K562 (cell line): ENCODE results near the gene JUN. TPM values are rescaled to one million over a fixed set of nuclear protein-coding genes. Genes with fewer than 3 reads are reported as not detected.

ENCODE experiments used
- ATAC-seq: fragments of 200-7000 bp; cut with Tn5 transposase; 3 replicates; pipeline ENCODE4 v1.9.1; 2020; ENCODE audit warnings: moderate library complexity
- BruUV-seq: library from RNA; stranded (reverse); fragments of 400-500 nt; replicated peaks from 2 replicates; lab custom pipeline; 2021; lab: Mats Ljungman, UMichigan
- CTCF ChIA-PET: fragments of 300-600 bp; formaldehyde crosslinking; extraction: SDS; loops from one replicate; lab custom pipeline; 2021; ENCODE audit warnings: low intra/inter-chr PET ratio; lab: Yijun Ruan, JAX
- POLR2A ChIA-PET: fragments of 300-600, 350-650 bp; sonication (Branson Sonifier 250); formaldehyde crosslinking; extraction: SDS; loops from one replicate; lab custom pipeline; 2021; ENCODE audit warnings: antibody characterized with exemption, inconsistent platforms; lab: Yijun Ruan, JAX
- DNase-seq, 4 experiments: peaks; one replicate each; pipeline versions ENCODE4 v3.0.0 to v3.0.0-alpha.2; 2011 to 2018; ENCODE audit warnings: low spot score in 3 of 4, mixed read lengths in 3 of 4; ENCODE audit errors: extremely low read depth in 1 of 4
- FAIRE-seq: peaks from 2 replicates; lab custom pipeline; 2011; peaks lifted over from hg19 to GRCh38; lab: Jason Lieb, UNC
- H2AFZ ChIP-seq: 2 replicates; pipeline ENCODE4 v1.6.0; 2011; ENCODE audit warnings: low read depth, low read length, control low read depth, inconsistent platforms
- H3K27ac ChIP-seq: fragments of 200-600 bp; 3 replicates; pipeline ENCODE4 v1.8.0; 2011; ENCODE audit warnings: low read depth, mild to moderate bottlenecking, control low read depth, inconsistent platforms, low read length, moderate library complexity, mixed read lengths; ENCODE audit errors: extremely low read depth
- H3K27me3 ChIP-seq, 2 experiments: fragments of 300-600 bp in 1 of 2; 2 replicates in 1 of 2; 3 replicates in 1 of 2; pipeline versions ENCODE4 v1.6.0 to v1.8.0; 2011; ENCODE audit warnings: inconsistent platforms in 2 of 2, low read length in 2 of 2, mild to moderate bottlenecking in 1 of 2, mixed read lengths in 1 of 2, moderate library complexity in 1 of 2; ENCODE audit not compliant: control insufficient read depth in 2 of 2, insufficient read depth in 2 of 2
- H3K36me3 ChIP-seq: fragments of 300-600 bp; 3 replicates; pipeline ENCODE4 v1.8.0; 2011; ENCODE audit warnings: mild to moderate bottlenecking, low read length, inconsistent platforms; ENCODE audit not compliant: control insufficient read depth, insufficient read depth
- H3K4me1 ChIP-seq, 2 experiments: fragments of 200-600 bp in 1 of 2; replicated peaks in 1 of 2; 2 replicates in 1 of 2; 3 replicates in 1 of 2; pipeline versions ENCODE4 v1.5.1 to v1.8.0; 2011; ENCODE audit warnings: inconsistent platforms in 2 of 2, low read length in 2 of 2, mild to moderate bottlenecking in 1 of 2, mixed read lengths in 1 of 2, moderate library complexity in 1 of 2; ENCODE audit not compliant: control insufficient read depth in 2 of 2, insufficient read depth in 2 of 2
- H3K4me2 ChIP-seq: 2 replicates; pipeline ENCODE4 v1.6.1; 2011; ENCODE audit warnings: low read length, control low read depth, inconsistent platforms, mixed read lengths; ENCODE audit not compliant: insufficient read depth
- H3K4me3 ChIP-seq: fragments of 200-600 bp; sonication (generic), shearing (Covaris generic); 2 replicates; pipeline ENCODE4 v1.5.1; 2016; ENCODE audit warnings: control low read depth, inconsistent platforms
- H3K79me2 ChIP-seq: fragments of 200-600 bp; 3 replicates; pipeline ENCODE4 v1.8.0; 2011; ENCODE audit warnings: low read length, inconsistent platforms; ENCODE audit not compliant: control insufficient read depth, insufficient read depth
- H3K9ac ChIP-seq, 2 experiments: 2 replicates each; pipeline versions ENCODE4 v1.6.0 to v1.6.1; 2011; ENCODE audit warnings: low read depth in 2 of 2, low read length in 2 of 2, control low read depth in 1 of 2, inconsistent platforms in 1 of 2, mild to moderate bottlenecking in 1 of 2, mixed read lengths in 1 of 2; ENCODE audit not compliant: insufficient read depth in 1 of 2
- H3K9me1 ChIP-seq: one replicate; pipeline ENCODE4 v1.6.0; 2011; ENCODE audit warnings: inconsistent platforms, mild to moderate bottlenecking, low read length, moderate library complexity; ENCODE audit not compliant: control insufficient read depth, insufficient read depth
- H3K9me3 ChIP-seq: replicated peaks from 2 replicates; pipeline ENCODE4 v1.5.1; 2011; ENCODE audit warnings: low read depth, low read length, inconsistent platforms; ENCODE audit not compliant: control insufficient read depth, insufficient read depth
- H4K20me1 ChIP-seq: replicated peaks from 2 replicates; pipeline ENCODE4 v1.6.1; 2011; ENCODE audit warnings: low read length, inconsistent platforms, mixed read lengths; ENCODE audit not compliant: control insufficient read depth, insufficient read depth
- BCLAF1 ChIP-seq, 2 experiments: fragments of 450-650 bp in 1 of 2; IDR thresholded peaks; 2 replicates each; pipeline ENCODE4 v1.6.1; 2011 to 2017; ENCODE audit warnings: low read depth in 2 of 2, antibody characterized with exemption in 1 of 2, borderline replicate concordance in 1 of 2, low read length in 1 of 2, mild to moderate bottlenecking in 1 of 2, mixed read lengths in 1 of 2; ENCODE audit not compliant: control insufficient read depth in 1 of 2
- GABPB2 ChIP-seq: fragments of 250-450 bp; sonication (Bioruptor Pico); conservative IDR thresholded peaks from 2 replicates; pipeline ENCODE4 v1.5.1; 2021; ENCODE audit warnings: mild to moderate bottlenecking
- KDM5B ChIP-seq: fragments of 200-600 bp; sonication (generic); IDR thresholded peaks from 2 replicates; pipeline ENCODE4 v1.6.1; 2012; ENCODE audit warnings: low read depth, mild to moderate bottlenecking, moderate library complexity, low read length, control low read depth, inconsistent platforms; ENCODE audit not compliant: insufficient replicate concordance
- MTA3 ChIP-seq: fragments of 450-650 bp; formaldehyde crosslinking; IDR thresholded peaks from 2 replicates; pipeline ENCODE4 v1.6.1; 2017; ENCODE audit warnings: mild to moderate bottlenecking, borderline replicate concordance
- POLR2A ChIP-seq: fragments of 450-650 bp; conservative IDR thresholded peaks from 2 replicates; pipeline ENCODE4 v1.6.1; 2016
- POLR2G ChIP-seq: fragments of 200-400 bp; formaldehyde crosslinking; IDR thresholded peaks from 2 replicates; pipeline ENCODE4 v1.6.1; 2017; ENCODE audit warnings: low read depth, mild to moderate bottlenecking, antibody characterized with exemption, low read length, moderate library complexity
- SIRT6 ChIP-seq: IDR thresholded peaks from one replicate; pipeline ENCODE4 v1.6.1; 2012; ENCODE audit warnings: low read depth, mild to moderate bottlenecking, control low read depth, inconsistent platforms, low read length, moderate library complexity
- SMAD3 ChIP-seq: fragments of 450-650 bp; formaldehyde crosslinking; conservative IDR thresholded peaks from 2 replicates; pipeline ENCODE4 v1.4.0; 2020; ENCODE audit warnings: mild to moderate bottlenecking
- ZC3H4 ChIP-seq: sonication (generic); formaldehyde crosslinking; IDR thresholded peaks from 2 replicates; pipeline ENCODE4 v1.9.0; 2021; ENCODE audit warnings: missing genetic modification reagents, borderline replicate concordance
- WGBS: fragments of 100-300 bp; shearing (Covaris generic); methylation state at CpG from one replicate; pipeline ENCODE4 v1.1.6; 2016; ENCODE audit warnings: low coverage, mixed read lengths; ENCODE audit not compliant: insufficient coverage; ENCODE audit errors: missing lambda C conversion rate; 5-methylcytosine and 5-hydroxymethylcytosine counted together
- in situ Hi-C: fragments of 300-500 bp; cut with MboI; formaldehyde crosslinking; loops from 4 replicates; pipeline ENCODE4 v1.15.0; 2018; ENCODE audit warnings: inconsistent platforms, mixed read lengths
- intact Hi-C: fragments of 100-400 bp; cut with micrococcal nuclease; formaldehyde crosslinking; loops from 2 replicates; pipeline ENCODE4 v1.14.2; 2022
- polyA plus RNA-seq, 8 experiments: library from polyadenylated mRNA; depleted of rRNA in 4 of 8; stranded (reverse) in 5 of 8; unstranded in 3 of 8; fragments of >200 nt; fragmentation: Nextera tagmentation in 2 of 8; fragmentation: Illumina TruSeq in 1 of 8; extraction: Ambion mirVana in 2 of 8; extraction: Trizol in 1 of 8; gene quantifications; 2 replicates each; pipeline versions ENCODE4 v1.2.1 to v1.2.3, GENCODE V29; 2011 to 2014; ENCODE audit warnings: inconsistent platforms in 1 of 8, missing spikeins in 1 of 8
- total RNA-seq, 7 experiments: library from RNA; depleted of rRNA in 6 of 7; stranded (reverse); fragments of >200 nt in 6 of 7; fragmentation: Illumina TruSeq in 2 of 7; extraction: Trizol in 2 of 7; gene quantifications; 2 replicates each; pipeline versions ENCODE4 v1.2.1 to v1.2.3, GENCODE V29; 2011 to 2021; ENCODE audit warnings: low replicate concordance in 1 of 7
- TF ChIP-seq, protein P1 (sequence below): sonication (generic); formaldehyde crosslinking; IDR thresholded peaks from 2 replicates; pipeline ENCODE4 v1.8.0; 2023; ENCODE audit warnings: mild to moderate bottlenecking, missing genetic modification reagents
- TF ChIP-seq, protein P2 (sequence below): fragments of 450-650 bp; formaldehyde crosslinking; conservative IDR thresholded peaks from 2 replicates; pipeline ENCODE4 v1.4.0; 2022; ENCODE audit warnings: mild to moderate bottlenecking, missing genetic modification characterization

The JUN gene
- total and polyA plus RNA-seq, 9 of the 15 experiments (the other 6 are each of a cell fraction or from before 2014, with no cell fraction given) = 0.32 to 23.4 (median 4.0) TPM

DNA sequence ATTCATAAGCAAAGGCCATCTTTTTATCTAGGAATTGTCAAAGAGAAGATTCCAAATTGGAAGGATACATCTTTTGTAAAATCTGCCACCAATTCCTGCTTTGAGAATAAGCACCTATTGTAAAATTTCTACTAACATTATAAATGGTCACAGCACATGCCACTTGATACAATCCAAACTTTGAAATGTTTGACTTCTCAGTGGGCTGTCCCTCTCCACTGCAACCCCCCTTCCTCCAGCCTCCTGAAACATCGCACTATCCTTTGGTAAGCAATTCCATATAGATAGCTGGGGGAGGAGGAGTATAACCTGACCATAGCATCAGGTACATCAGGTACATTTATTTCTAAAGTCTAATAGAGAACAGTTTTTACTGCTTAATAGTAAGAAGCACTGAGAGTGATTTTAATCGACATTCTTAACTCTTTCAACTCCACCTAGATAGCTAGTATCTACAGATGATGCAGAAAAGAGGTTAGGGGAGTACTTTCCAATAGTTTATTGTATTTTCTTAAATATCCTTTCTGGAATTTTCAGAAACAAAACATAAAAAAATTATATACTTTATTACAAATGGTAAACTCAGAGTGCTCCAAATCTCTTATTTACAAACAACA lies 2.9 kb downstream of the JUN start:
- peak overlapping the region; percentile 81; the same call in 1 of the 2 replicates for H3K4me3 ChIP-seq
- peak overlapping the region in 1 of 2 experiments; percentile 3; a peak in 1 of 4 replicates for H3K9ac ChIP-seq
- ChIA-PET CTCF (interaction anchor here (1.0 kb wide), 1 partner anchor 41 kb away, joined by 6 read pairs; no protein-coding TSS in a partner anchor), POLR2A (interaction anchor here (0.6 to 2.4 kb wide), 17 partner anchors 8 to 324 kb away, joined by 3 to 18 read pairs (median 3); no protein-coding TSS in a partner anchor)
- no peaks in the 10 kb centered on the region for H3K36me3 ChIP-seq
- in situ Hi-C loops = loop anchor here (10.0 kb wide), 2 partner anchors 104 to 504 kb away; no protein-coding TSS in a partner anchor
- no peak overlapping the region for H2AFZ ChIP-seq
- H4K20me1 ChIP-seq = peaks cover 5% of the 10 kb centered on the region; the same call in 1 of the 2 replicates
- WGBS = 54% methylated on average over 2 of the region's 2 CpGs
- intact Hi-C loops = loop anchor here (5.0 to 10.0 kb wide), 8 partner anchors 39 to 916 kb away; partner anchors contain the start of gene FGGY
- ATAC-seq (no peak), FAIRE-seq (no peak), DNase-seq (no peak)
- no peaks in the 10 kb centered on the region for H3K9me3 ChIP-seq
- H3K4me1 ChIP-seq = peaks cover 9 to 37% of the 10 kb centered on the region in 2 experiments; a peak in 4 of 5 replicates
- no TSS peak for BruUV-seq
- H3K27ac ChIP-seq = no peak overlapping the region
- H3K27me3 ChIP-seq = no peaks in the 10 kb centered on the region
- no peaks in the 10 kb centered on the region for H3K9me1 ChIP-seq
- H3K79me2 ChIP-seq = peaks cover 21% of the 10 kb centered on the region
- H3K4me2 ChIP-seq = peak overlapping the region; percentile 87
- TF ChIP-seq ZC3H4 = 0 out of 2 replicates have a peak, but pooled peaks have one; percentile 42
- peak in 1 of 2 experiments; percentile 66; a peak in 1 of 4 replicates for TF ChIP-seq BCLAF1 (IDR thresholded peaks at IDR 0.05; ENCODE audit: borderline replicate concordance in 1 of 2, control insufficient read depth in 1 of 2, low read depth in 2 of 2, low read length in 1 of 2)
- no peak for TF ChIP-seq SIRT6
- TF ChIP-seq POLR2G = peak; percentile 60
- TF ChIP-seq SMAD3 (CRISPR knock-in tag) = 0 out of 2 replicates have a peak, but pooled peaks have one; percentile 18
- peak; percentile 78; the same call in 1 of the 2 replicates for TF ChIP-seq MTA3
- TF ChIP-seq KDM5B = peak; percentile 75
- peak; percentile 67; the same call in 1 of the 2 replicates for TF ChIP-seq GABPB2 (CRISPR knock-in tag)
- peak; percentile 46; the same call in 1 of the 2 replicates for TF ChIP-seq POLR2A
- TF ChIP-seq, protein P1, sequence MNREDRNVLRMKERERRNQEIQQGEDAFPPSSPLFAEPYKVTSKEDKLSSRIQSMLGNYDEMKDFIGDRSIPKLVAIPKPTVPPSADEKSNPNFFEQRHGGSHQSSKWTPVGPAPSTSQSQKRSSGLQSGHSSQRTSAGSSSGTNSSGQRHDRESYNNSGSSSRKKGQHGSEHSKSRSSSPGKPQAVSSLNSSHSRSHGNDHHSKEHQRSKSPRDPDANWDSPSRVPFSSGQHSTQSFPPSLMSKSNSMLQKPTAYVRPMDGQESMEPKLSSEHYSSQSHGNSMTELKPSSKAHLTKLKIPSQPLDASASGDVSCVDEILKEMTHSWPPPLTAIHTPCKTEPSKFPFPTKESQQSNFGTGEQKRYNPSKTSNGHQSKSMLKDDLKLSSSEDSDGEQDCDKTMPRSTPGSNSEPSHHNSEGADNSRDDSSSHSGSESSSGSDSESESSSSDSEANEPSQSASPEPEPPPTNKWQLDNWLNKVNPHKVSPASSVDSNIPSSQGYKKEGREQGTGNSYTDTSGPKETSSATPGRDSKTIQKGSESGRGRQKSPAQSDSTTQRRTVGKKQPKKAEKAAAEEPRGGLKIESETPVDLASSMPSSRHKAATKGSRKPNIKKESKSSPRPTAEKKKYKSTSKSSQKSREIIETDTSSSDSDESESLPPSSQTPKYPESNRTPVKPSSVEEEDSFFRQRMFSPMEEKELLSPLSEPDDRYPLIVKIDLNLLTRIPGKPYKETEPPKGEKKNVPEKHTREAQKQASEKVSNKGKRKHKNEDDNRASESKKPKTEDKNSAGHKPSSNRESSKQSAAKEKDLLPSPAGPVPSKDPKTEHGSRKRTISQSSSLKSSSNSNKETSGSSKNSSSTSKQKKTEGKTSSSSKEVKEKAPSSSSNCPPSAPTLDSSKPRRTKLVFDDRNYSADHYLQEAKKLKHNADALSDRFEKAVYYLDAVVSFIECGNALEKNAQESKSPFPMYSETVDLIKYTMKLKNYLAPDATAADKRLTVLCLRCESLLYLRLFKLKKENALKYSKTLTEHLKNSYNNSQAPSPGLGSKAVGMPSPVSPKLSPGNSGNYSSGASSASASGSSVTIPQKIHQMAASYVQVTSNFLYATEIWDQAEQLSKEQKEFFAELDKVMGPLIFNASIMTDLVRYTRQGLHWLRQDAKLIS (CRISPR knock-in tag) = 0 out of 2 replicates have a peak, but pooled peaks have one; percentile 24
- TF ChIP-seq, protein P2, sequence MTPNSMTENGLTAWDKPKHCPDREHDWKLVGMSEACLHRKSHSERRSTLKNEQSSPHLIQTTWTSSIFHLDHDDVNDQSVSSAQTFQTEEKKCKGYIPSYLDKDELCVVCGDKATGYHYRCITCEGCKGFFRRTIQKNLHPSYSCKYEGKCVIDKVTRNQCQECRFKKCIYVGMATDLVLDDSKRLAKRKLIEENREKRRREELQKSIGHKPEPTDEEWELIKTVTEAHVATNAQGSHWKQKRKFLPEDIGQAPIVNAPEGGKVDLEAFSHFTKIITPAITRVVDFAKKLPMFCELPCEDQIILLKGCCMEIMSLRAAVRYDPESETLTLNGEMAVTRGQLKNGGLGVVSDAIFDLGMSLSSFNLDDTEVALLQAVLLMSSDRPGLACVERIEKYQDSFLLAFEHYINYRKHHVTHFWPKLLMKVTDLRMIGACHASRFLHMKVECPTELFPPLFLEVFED (CRISPR knock-in tag) = peak; percentile 87
